Right lobe of liver (tissue), 6 donors: ENCODE data around the gene GRIP1. TPM values are rescaled to one million over a fixed set of nuclear protein-coding genes. Genes with fewer than 3 reads are reported as not detected.

Experiments
- ATAC-seq, 4 donors: fragments of 200-7000 bp; cut with Tn5 transposase; one replicate each; pipeline ENCODE4 v1.9.1; 2020; ENCODE audit warnings: mild to moderate bottlenecking in 4 of 4, moderate library complexity in 4 of 4
- DNase-seq, 3 donors: peaks; one replicate each; pipeline ENCODE4 v3.0.0-alpha.2; 2020
- H3K27ac ChIP-seq, 3 donors: fragments of 200-600 bp; one replicate each; pipeline ENCODE4 v1.8.0; 2022
- H3K27me3 ChIP-seq, 2 donors: fragments of 200-600 bp; one replicate each; pipeline ENCODE4 v1.8.0; 2022
- H3K36me3 ChIP-seq, 4 donors: fragments of 200-600 bp; sonication (generic) in 1 of 4; one replicate each; pipeline versions ENCODE4 v1.5.1 to v1.8.0; 2017 to 2022; ENCODE audit warnings: control low read depth in 1 of 4
- H3K4me1 ChIP-seq, 4 donors: fragments of 200-600 bp; sonication (generic) in 1 of 4; one replicate each; pipeline versions ENCODE4 v1.5.1 to v1.8.0; 2017 to 2022; ENCODE audit warnings: control low read depth in 1 of 4
- H3K4me3 ChIP-seq, 3 donors: fragments of 200-600 bp; one replicate each; pipeline ENCODE4 v1.8.0; 2022
- H3K9me3 ChIP-seq, 4 donors: fragments of 200-600 bp; sonication (generic) in 1 of 4; one replicate each; pipeline versions ENCODE4 v1.5.1 to v1.8.0; 2017 to 2022; ENCODE audit warnings: control low read depth in 1 of 4
- POLR2A ChIP-seq: fragments of 450-650 bp; IDR thresholded peaks from one replicate; pipeline ENCODE4 v1.6.1; 2017; ENCODE audit warnings: antibody characterized with exemption, mild to moderate bottlenecking
- WGBS: methylation state at CpG from one replicate; pipeline ENCODE4 v1.1.6; 2018; ENCODE audit warnings: low coverage, low lambda C conversion rate; ENCODE audit not compliant: insufficient coverage; ENCODE audit errors: missing lambda C conversion rate; 5-methylcytosine and 5-hydroxymethylcytosine counted together
- intact Hi-C, 2 donors: fragments of 100-400 bp; cut with DNase I; formaldehyde crosslinking; loops; one replicate each; pipeline versions ENCODE4 v1.11.2 to v1.14.1; 2022
- total RNA-seq, 6 experiments: library from RNA; depleted of rRNA in 2 of 6; stranded (reverse); fragments of >200 nt in 2 of 6; fragmentation: NEBNext Ultra II Directional in 3 of 6; extraction: Animal tissue kit (Norgen Biotek cat#: 25700) in 3 of 6; gene quantifications; one replicate each; pipeline versions ENCODE4 v1.1.0 to v1.2.4, GENCODE V29; 2016 to 2023
- TF ChIP-seq, protein P1 (sequence below), 4 donors: fragments of 200-600 bp in 3 of 4; fragments of 450-650 bp in 1 of 4; IDR thresholded peaks; one replicate each; pipeline versions ENCODE4 v1.5.1 to v1.8.0; 2016 to 2022; ENCODE audit warnings: antibody characterized with exemption in 4 of 4, mild to moderate bottlenecking in 2 of 4
- donor health status: DM: no; HTN: yes; CAD: no.
- donor health status: DM: no; HTN: no; CAD: no.
- donor health status: DM: no; HTN: no; CAD: no.
- donor health status: DM: no; HTN: yes; CAD: no.
- donor health status: DM: no; HTN: yes; CAD: no.

GRIP1 gene
- total RNA-seq, 6 experiments from 2014 or later: 0.22 to 0.78 (median 0.26) TPM; not detected in 3

DNA sequence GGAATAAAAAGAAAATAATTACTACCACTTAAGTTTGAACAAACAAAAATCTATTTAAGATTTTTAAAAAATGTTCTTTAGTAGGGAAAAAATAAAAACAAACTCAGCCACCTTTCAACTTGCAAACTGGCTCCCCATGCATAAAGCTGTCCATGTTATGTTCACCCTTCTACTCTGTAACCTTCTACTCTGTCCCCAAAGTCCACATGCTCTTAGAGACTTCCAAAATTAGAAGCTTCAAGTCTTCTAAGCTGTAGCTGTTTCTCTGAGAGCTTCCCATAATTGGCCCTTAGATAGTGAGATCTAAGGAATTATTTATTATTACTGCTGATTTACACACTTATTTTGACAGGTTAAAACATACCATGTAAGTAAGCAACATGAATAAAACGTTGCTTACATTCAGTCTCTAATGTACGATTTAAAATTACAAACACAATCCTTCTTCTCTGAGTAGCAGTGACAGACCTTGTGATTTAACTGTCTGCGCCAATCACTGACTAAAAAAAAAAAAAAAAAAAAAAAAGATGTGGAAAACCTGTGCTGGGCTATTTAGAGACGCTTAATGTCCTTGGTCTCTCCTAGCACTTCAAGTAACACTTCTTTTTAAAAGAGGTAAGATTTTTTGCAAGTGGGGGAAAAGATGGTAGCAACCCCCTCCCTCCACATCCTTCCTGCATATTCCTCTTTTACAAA lies 28.3 kb upstream of the GRIP1 start:
- Histone ChIP-seq H3K9me3 (no peaks in the 10 kb centered on the region), H3K4me3 (no peak overlapping the region), H3K27ac (no peak overlapping the region), H3K27me3 (no peaks in the 10 kb centered on the region), H3K4me1 (no peaks in the 10 kb centered on the region), H3K36me3 (no peaks in the 10 kb centered on the region)
- DNase-seq: no peak
- WGBS: 46% methylated on average over 4 of the region's 4 CpGs
- intact Hi-C loops: no loop called here
- no peak for ATAC-seq
- TF ChIP-seq POLR2A: no peak
- TF ChIP-seq, protein P1, sequence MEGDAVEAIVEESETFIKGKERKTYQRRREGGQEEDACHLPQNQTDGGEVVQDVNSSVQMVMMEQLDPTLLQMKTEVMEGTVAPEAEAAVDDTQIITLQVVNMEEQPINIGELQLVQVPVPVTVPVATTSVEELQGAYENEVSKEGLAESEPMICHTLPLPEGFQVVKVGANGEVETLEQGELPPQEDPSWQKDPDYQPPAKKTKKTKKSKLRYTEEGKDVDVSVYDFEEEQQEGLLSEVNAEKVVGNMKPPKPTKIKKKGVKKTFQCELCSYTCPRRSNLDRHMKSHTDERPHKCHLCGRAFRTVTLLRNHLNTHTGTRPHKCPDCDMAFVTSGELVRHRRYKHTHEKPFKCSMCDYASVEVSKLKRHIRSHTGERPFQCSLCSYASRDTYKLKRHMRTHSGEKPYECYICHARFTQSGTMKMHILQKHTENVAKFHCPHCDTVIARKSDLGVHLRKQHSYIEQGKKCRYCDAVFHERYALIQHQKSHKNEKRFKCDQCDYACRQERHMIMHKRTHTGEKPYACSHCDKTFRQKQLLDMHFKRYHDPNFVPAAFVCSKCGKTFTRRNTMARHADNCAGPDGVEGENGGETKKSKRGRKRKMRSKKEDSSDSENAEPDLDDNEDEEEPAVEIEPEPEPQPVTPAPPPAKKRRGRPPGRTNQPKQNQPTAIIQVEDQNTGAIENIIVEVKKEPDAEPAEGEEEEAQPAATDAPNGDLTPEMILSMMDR (IDR thresholded peaks at IDR 0.05): no peak

DNA sequence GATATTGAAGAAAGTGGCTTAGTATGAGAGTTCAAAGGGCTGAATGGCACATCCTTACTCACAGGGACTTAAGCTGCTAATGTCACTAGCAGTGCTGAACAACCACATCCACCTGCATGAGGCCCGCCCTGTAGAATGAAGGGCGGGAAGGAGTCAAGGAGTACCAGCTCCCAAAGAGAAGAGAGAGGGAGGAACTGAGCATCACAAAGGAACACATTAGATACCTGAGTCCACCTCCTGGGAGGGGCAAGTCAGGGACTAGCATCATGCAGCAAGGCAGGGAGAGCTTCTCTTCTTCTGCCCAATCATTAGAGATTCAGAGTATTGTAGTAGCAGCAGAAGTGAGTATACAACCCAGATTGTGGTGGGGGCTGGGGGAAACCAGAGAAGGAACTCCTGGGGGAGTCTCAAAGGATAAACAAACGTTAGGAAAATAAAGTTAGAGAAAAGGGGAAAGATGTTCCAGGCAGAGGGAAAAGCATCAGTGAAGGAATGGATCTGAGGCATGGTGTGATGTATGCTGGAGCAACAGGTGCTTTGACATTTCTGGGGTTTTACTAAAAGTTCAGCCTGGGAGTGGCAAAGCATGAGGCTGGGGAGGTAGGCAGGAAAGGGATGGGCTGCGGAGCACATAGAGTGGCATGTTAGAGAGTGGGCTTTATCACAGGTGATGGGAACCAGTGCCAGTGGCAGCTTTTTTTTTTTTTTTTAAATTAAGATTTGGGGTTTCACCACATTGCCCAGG lies 21.0 kb upstream of the GRIP1 start:
- Histone ChIP-seq H3K36me3 (no peaks in the 10 kb centered on the region), H3K9me3 (no peaks in the 10 kb centered on the region), H3K27me3 (no peaks in the 10 kb centered on the region), H3K4me3 (no peak overlapping the region), H3K4me1 (no peaks in the 10 kb centered on the region), H3K27ac (no peak overlapping the region)
- intact Hi-C loops: no loop called here
- ATAC-seq (no peak), DNase-seq (no peak)
- WGBS: 58% methylated on average over 4 of the region's 4 CpGs
- TF ChIP-seq POLR2A: no peak
- TF ChIP-seq, protein P1 (IDR thresholded peaks at IDR 0.05): no peak

DNA sequence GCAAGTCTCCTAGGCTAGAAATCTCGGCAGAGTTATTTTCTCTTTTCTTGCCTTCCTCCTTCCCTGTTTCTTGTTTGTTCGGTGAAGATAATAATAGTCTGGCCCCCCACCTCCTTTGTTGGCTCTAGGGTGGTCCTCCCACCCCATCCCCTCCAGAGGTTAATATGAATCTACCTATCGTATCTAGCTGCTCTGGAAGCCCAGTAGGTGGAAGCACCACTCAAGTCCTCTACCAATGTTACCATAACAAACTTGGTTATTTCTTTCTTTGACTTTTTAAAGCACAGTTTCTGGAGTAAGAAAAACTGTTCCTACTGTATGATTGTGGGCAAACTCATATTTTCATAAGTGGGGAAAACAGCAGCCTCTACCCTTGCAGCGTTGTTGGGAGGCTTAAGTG lies 19.7 kb upstream of the GRIP1 start:
- intact Hi-C loops: no loop called here
- H3K4me1 ChIP-seq: no peaks in the 10 kb centered on the region
- H3K36me3 ChIP-seq: no peaks in the 10 kb centered on the region
- no peaks in the 10 kb centered on the region for H3K9me3 ChIP-seq
- no peak for TF ChIP-seq POLR2A
- TF ChIP-seq, protein P1 (IDR thresholded peaks at IDR 0.05): no peak
- DNase-seq (no peak), ATAC-seq (no peak)
- no peak overlapping the region for H3K4me3 ChIP-seq
- H3K27ac ChIP-seq: no peak overlapping the region
- no peaks in the 10 kb centered on the region for H3K27me3 ChIP-seq
- WGBS: 50% methylated on average over 4 of the region's 4 CpGs

DNA sequence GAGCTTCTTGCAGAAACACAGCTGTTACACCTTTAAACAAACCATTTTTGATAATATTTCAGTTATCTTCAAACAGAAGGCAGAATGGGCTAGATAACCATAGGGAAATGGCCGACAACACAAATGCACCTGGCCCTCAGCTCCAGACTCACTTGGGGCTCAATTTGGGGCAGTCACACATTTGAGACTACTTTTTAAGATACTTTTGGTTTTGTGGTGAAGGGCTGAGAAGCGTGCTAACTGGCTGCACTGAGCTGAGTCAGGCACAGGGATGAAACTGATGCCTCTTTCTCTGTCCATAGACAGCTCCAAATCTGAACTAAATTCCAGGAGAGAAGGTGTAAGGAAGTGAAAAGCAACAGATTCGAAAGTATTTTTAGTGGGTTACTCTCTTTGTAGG lies 18.5 kb upstream of the GRIP1 start:
- no peaks in the 10 kb centered on the region for H3K36me3 ChIP-seq
- no peak overlapping the region for H3K27ac ChIP-seq
- TF ChIP-seq, protein P1 (IDR thresholded peaks at IDR 0.05): no peak
- no peak for TF ChIP-seq POLR2A
- no peaks in the 10 kb centered on the region for H3K27me3 ChIP-seq
- no peak overlapping the region for H3K4me3 ChIP-seq
- no peaks in the 10 kb centered on the region for H3K4me1 ChIP-seq
- H3K9me3 ChIP-seq: no peaks in the 10 kb centered on the region
- ATAC-seq (no peak), DNase-seq (no peak)
- WGBS: 29% methylated on average over 3 of the region's 3 CpGs
- intact Hi-C loops: no loop called here
